K562 (cell line): ENCODE data around the gene NLRP9. TPM values are rescaled to one million over a fixed set of nuclear protein-coding genes. Genes with fewer than 3 reads are reported as not detected.
A peak's percentile ranks its signal among the peaks of the same experiment; 100 is the strongest.

ENCODE experiments used
- ATAC-seq: fragments of 200-7000 bp; cut with Tn5 transposase; 3 replicates; pipeline ENCODE4 v1.9.1; 2020; ENCODE audit warnings: moderate library complexity
- BruUV-seq: library from RNA; stranded (reverse); fragments of 400-500 nt; replicated peaks from 2 replicates; lab custom pipeline; 2021; lab: Mats Ljungman, UMichigan
- CTCF ChIA-PET: fragments of 300-600 bp; formaldehyde crosslinking; extraction: SDS; loops from one replicate; lab custom pipeline; 2021; ENCODE audit warnings: low intra/inter-chr PET ratio; lab: Yijun Ruan, JAX
- POLR2A ChIA-PET: fragments of 300-600, 350-650 bp; sonication (Branson Sonifier 250); formaldehyde crosslinking; extraction: SDS; loops from one replicate; lab custom pipeline; 2021; ENCODE audit warnings: antibody characterized with exemption, inconsistent platforms; lab: Yijun Ruan, JAX
- DNase-seq, 4 experiments: peaks; one replicate each; pipeline versions ENCODE4 v3.0.0 to v3.0.0-alpha.2; 2011 to 2018; ENCODE audit warnings: low spot score in 3 of 4, mixed read lengths in 3 of 4; ENCODE audit errors: extremely low read depth in 1 of 4
- FAIRE-seq: peaks from 2 replicates; lab custom pipeline; 2011; peaks lifted over from hg19 to GRCh38; lab: Jason Lieb, UNC
- H2AFZ ChIP-seq: 2 replicates; pipeline ENCODE4 v1.6.0; 2011; ENCODE audit warnings: low read depth, low read length, control low read depth, inconsistent platforms
- H3K27ac ChIP-seq: fragments of 200-600 bp; 3 replicates; pipeline ENCODE4 v1.8.0; 2011; ENCODE audit warnings: low read depth, mild to moderate bottlenecking, control low read depth, inconsistent platforms, low read length, moderate library complexity, mixed read lengths; ENCODE audit errors: extremely low read depth
- H3K27me3 ChIP-seq, 2 experiments: fragments of 300-600 bp in 1 of 2; 2 replicates in 1 of 2; 3 replicates in 1 of 2; pipeline versions ENCODE4 v1.6.0 to v1.8.0; 2011; ENCODE audit warnings: inconsistent platforms in 2 of 2, low read length in 2 of 2, mild to moderate bottlenecking in 1 of 2, mixed read lengths in 1 of 2, moderate library complexity in 1 of 2; ENCODE audit not compliant: control insufficient read depth in 2 of 2, insufficient read depth in 2 of 2
- H3K36me3 ChIP-seq: fragments of 300-600 bp; 3 replicates; pipeline ENCODE4 v1.8.0; 2011; ENCODE audit warnings: mild to moderate bottlenecking, low read length, inconsistent platforms; ENCODE audit not compliant: control insufficient read depth, insufficient read depth
- H3K4me1 ChIP-seq, 2 experiments: fragments of 200-600 bp in 1 of 2; replicated peaks in 1 of 2; 2 replicates in 1 of 2; 3 replicates in 1 of 2; pipeline versions ENCODE4 v1.5.1 to v1.8.0; 2011; ENCODE audit warnings: inconsistent platforms in 2 of 2, low read length in 2 of 2, mild to moderate bottlenecking in 1 of 2, mixed read lengths in 1 of 2, moderate library complexity in 1 of 2; ENCODE audit not compliant: control insufficient read depth in 2 of 2, insufficient read depth in 2 of 2
- H3K4me2 ChIP-seq: 2 replicates; pipeline ENCODE4 v1.6.1; 2011; ENCODE audit warnings: low read length, control low read depth, inconsistent platforms, mixed read lengths; ENCODE audit not compliant: insufficient read depth
- H3K4me3 ChIP-seq: fragments of 200-600 bp; sonication (generic), shearing (Covaris generic); 2 replicates; pipeline ENCODE4 v1.5.1; 2016; ENCODE audit warnings: control low read depth, inconsistent platforms
- H3K79me2 ChIP-seq: fragments of 200-600 bp; 3 replicates; pipeline ENCODE4 v1.8.0; 2011; ENCODE audit warnings: low read length, inconsistent platforms; ENCODE audit not compliant: control insufficient read depth, insufficient read depth
- H3K9ac ChIP-seq, 2 experiments: 2 replicates each; pipeline versions ENCODE4 v1.6.0 to v1.6.1; 2011; ENCODE audit warnings: low read depth in 2 of 2, low read length in 2 of 2, control low read depth in 1 of 2, inconsistent platforms in 1 of 2, mild to moderate bottlenecking in 1 of 2, mixed read lengths in 1 of 2; ENCODE audit not compliant: insufficient read depth in 1 of 2
- H3K9me1 ChIP-seq: one replicate; pipeline ENCODE4 v1.6.0; 2011; ENCODE audit warnings: inconsistent platforms, mild to moderate bottlenecking, low read length, moderate library complexity; ENCODE audit not compliant: control insufficient read depth, insufficient read depth
- H3K9me3 ChIP-seq: replicated peaks from 2 replicates; pipeline ENCODE4 v1.5.1; 2011; ENCODE audit warnings: low read depth, low read length, inconsistent platforms; ENCODE audit not compliant: control insufficient read depth, insufficient read depth
- H4K20me1 ChIP-seq: replicated peaks from 2 replicates; pipeline ENCODE4 v1.6.1; 2011; ENCODE audit warnings: low read length, inconsistent platforms, mixed read lengths; ENCODE audit not compliant: control insufficient read depth, insufficient read depth
- HSF4 ChIP-seq: fragments of 250-450 bp; sonication (Bioruptor Pico); IDR thresholded peaks from 2 replicates; pipeline ENCODE4 v2.1.2; 2022; ENCODE audit warnings: mild to moderate bottlenecking, moderate library complexity, borderline replicate concordance
- POLR2G ChIP-seq: fragments of 200-400 bp; formaldehyde crosslinking; IDR thresholded peaks from 2 replicates; pipeline ENCODE4 v1.6.1; 2017; ENCODE audit warnings: low read depth, mild to moderate bottlenecking, antibody characterized with exemption, low read length, moderate library complexity
- RBFOX2 ChIP-seq: fragments of 200-400 bp; formaldehyde crosslinking; IDR thresholded peaks from 2 replicates; pipeline ENCODE4 v1.6.1; 2017; ENCODE audit warnings: low read depth, mild to moderate bottlenecking, low read length, moderate library complexity
- ZNF263 ChIP-seq: sonication (generic); formaldehyde crosslinking; IDR thresholded peaks from 2 replicates; pipeline ENCODE4 v1.8.0; 2022; ENCODE audit warnings: mild to moderate bottlenecking, missing genetic modification reagents, borderline replicate concordance
- ZNF589 ChIP-seq: fragments of 200-800 bp; sonication (Bioruptor generic); IDR thresholded peaks from 2 replicates; pipeline ENCODE4 v1.6.1; 2016; ENCODE audit warnings: low read depth, missing genetic modification characterization, missing compliant biosample characterization
- WGBS: fragments of 100-300 bp; shearing (Covaris generic); methylation state at CpG from one replicate; pipeline ENCODE4 v1.1.6; 2016; ENCODE audit warnings: low coverage, mixed read lengths; ENCODE audit not compliant: insufficient coverage; ENCODE audit errors: missing lambda C conversion rate; 5-methylcytosine and 5-hydroxymethylcytosine counted together
- in situ Hi-C: fragments of 300-500 bp; cut with MboI; formaldehyde crosslinking; loops from 4 replicates; pipeline ENCODE4 v1.15.0; 2018; ENCODE audit warnings: inconsistent platforms, mixed read lengths
- intact Hi-C: fragments of 100-400 bp; cut with micrococcal nuclease; formaldehyde crosslinking; loops from 2 replicates; pipeline ENCODE4 v1.14.2; 2022
- polyA plus RNA-seq, 8 experiments: library from polyadenylated mRNA; depleted of rRNA in 4 of 8; stranded (reverse) in 5 of 8; unstranded in 3 of 8; fragments of >200 nt; fragmentation: Nextera tagmentation in 2 of 8; fragmentation: Illumina TruSeq in 1 of 8; extraction: Ambion mirVana in 2 of 8; extraction: Trizol in 1 of 8; gene quantifications; 2 replicates each; pipeline versions ENCODE4 v1.2.1 to v1.2.3, GENCODE V29; 2011 to 2014; ENCODE audit warnings: inconsistent platforms in 1 of 8, missing spikeins in 1 of 8
- total RNA-seq, 7 experiments: library from RNA; depleted of rRNA in 6 of 7; stranded (reverse); fragments of >200 nt in 6 of 7; fragmentation: Illumina TruSeq in 2 of 7; extraction: Trizol in 2 of 7; gene quantifications; 2 replicates each; pipeline versions ENCODE4 v1.2.1 to v1.2.3, GENCODE V29; 2011 to 2021; ENCODE audit warnings: low replicate concordance in 1 of 7

Gene NLRP9
- total and polyA plus RNA-seq, 9 of the 15 experiments (the other 6 are each of a cell fraction or from before 2014, with no cell fraction given): not detected

- Histone ChIP-seq H3K27me3 (no peaks in the 10 kb centered on the region), H3K9me1 (peaks cover 7% of the 10 kb centered on the region), H3K9ac (no peak overlapping the region), H3K27ac (no peak overlapping the region), H3K36me3 (peaks cover 98% of the 10 kb centered on the region), H2AFZ (no peak overlapping the region), H3K4me3 (no peak overlapping the region), H4K20me1 (peaks cover 59% of the 10 kb centered on the region), H3K79me2 (peaks cover 85% of the 10 kb centered on the region), H3K4me1 (peaks cover 0 to 14% of the 10 kb centered on the region in 2 experiments; a peak in 2 of 5 replicates), H3K4me2 (no peak overlapping the region), H3K9me3 (no peaks in the 10 kb centered on the region)
- BruUV-seq: no TSS peak
- peak; percentile 53 for TF ChIP-seq POLR2G
- no peak for TF ChIP-seq HSF4 (CRISPR knock-in tag)
- TF ChIP-seq RBFOX2: peak; percentile 59
- in situ Hi-C loops: no loop called here
- intact Hi-C loops: no loop called here
- CTCF ChIA-PET: no interaction called here
- DNase-seq: no peak
- ATAC-seq: no peak
- POLR2A ChIA-PET: interaction anchor here (0.5 to 1.4 kb wide), 7 partner anchors 8 to 513 kb away, joined by 3 to 6 read pairs (median 3); partner anchors contain the start of genes FIZ1 and U2AF2
- FAIRE-seq: no peak
- WGBS: 93% methylated on average over 9 of the region's 20 CpGs
Measured at GRCh38 chr19:55663846-55664536, 74.2 kb downstream of the NLRP9 start.

- BruUV-seq: no TSS peak
- in situ Hi-C loops: no loop called here
- H3K36me3 ChIP-seq: peaks cover 97% of the 10 kb centered on the region
Measured at GRCh38 chr19:55661826-55662225, 76.4 kb downstream of the NLRP9 start.

More at GRCh38 chr19:55661826-55662225, 76.4 kb downstream of the NLRP9 start:
- peaks cover 15 to 21% of the 10 kb centered on the region in 2 experiments; a peak in 4 of 5 replicates for H3K4me1 ChIP-seq
- no peak overlapping the region for H3K4me3 ChIP-seq
- H3K9me3 ChIP-seq: no peaks in the 10 kb centered on the region
- no peak for DNase-seq
- H3K27ac ChIP-seq: no peak overlapping the region
- FAIRE-seq: no peak
- 74% methylated on average over 6 of the region's 7 CpGs for WGBS
- H3K9ac ChIP-seq: no peak overlapping the region
- H3K27me3 ChIP-seq: no peaks in the 10 kb centered on the region
- H3K9me1 ChIP-seq: peaks cover 12% of the 10 kb centered on the region
- intact Hi-C loops: no loop called here
- H2AFZ ChIP-seq: no peak overlapping the region
- CTCF ChIA-PET: no interaction called here
- POLR2A ChIA-PET: no interaction called here
- H3K4me2 ChIP-seq: no peak overlapping the region
- ATAC-seq: no peak
- TF ChIP-seq ZNF263 (CRISPR knock-in tag): peak; percentile 52; the same call in 1 of the 2 replicates
- no peak for TF ChIP-seq ZNF589 (CRISPR knock-in tag)
- TF ChIP-seq, all 486 proteins: peak for 1
- H3K79me2 ChIP-seq: peaks cover 88% of the 10 kb centered on the region
- peaks cover 64% of the 10 kb centered on the region for H4K20me1 ChIP-seq
